Stimulated activated effector memory CD8-positive, alpha-beta T cell treated with anti-CD3 and anti-CD28 coated beads, Interleukin-12 subunit alpha, Interleukin-12 subunit beta, amount 100 ng/mL, for 72 hours (primary cell): ENCODE measurements around the gene TEX264.
A peak's percentile ranks its signal among the peaks of the same experiment; 100 is the strongest.

Experiments
- ATAC-seq: fragments of 150-1000 bp; cut with Tn5 transposase; 2 replicates; pipeline ENCODE4 v1.10.0; 2021
- DNase-seq, 2 donors: peaks; one replicate each; pipeline ENCODE4 v3.0.0; 2021 to 2022; ENCODE audit warnings: low spot score in 2 of 2
- H3K27ac Mint-ChIP-seq: one replicate; pipeline ENCODE4 v1.8.0; 2022; ENCODE audit warnings: mild to moderate bottlenecking, mixed read lengths
- H3K36me3 Mint-ChIP-seq: one replicate; pipeline ENCODE4 v1.8.0; 2022; ENCODE audit warnings: mild to moderate bottlenecking, mixed read lengths
- H3K4me1 Mint-ChIP-seq: one replicate; pipeline ENCODE4 v1.8.0; 2022; ENCODE audit warnings: mixed read lengths
- H3K4me3 Mint-ChIP-seq: one replicate; pipeline ENCODE4 v1.8.0; 2022; ENCODE audit warnings: mild to moderate bottlenecking, mixed read lengths
- H3K9me3 Mint-ChIP-seq: one replicate; pipeline ENCODE4 v1.8.0; 2022; ENCODE audit warnings: mixed read lengths

The TEX264 gene

GRCh38 chr3:51700403-51700802 lies 29.4 kb downstream of the TEX264 start:
- Mint-ChIP-seq H3K27ac (no peak overlapping the region), H3K4me1 (peaks cover 22% of the 10 kb centered on the region), H3K9me3 (no peaks in the 10 kb centered on the region), H3K4me3 (no peak overlapping the region), H3K36me3 (peaks cover 43% of the 10 kb centered on the region)
- ATAC-seq, result no peak
- DNase-seq, result no peak

GRCh38 chr3:51702156-51702555 lies 31.1 kb downstream of the TEX264 start:
- Mint-ChIP-seq H3K27ac (no peak overlapping the region), H3K9me3 (no peaks in the 10 kb centered on the region), H3K4me1 (peaks cover 36% of the 10 kb centered on the region), H3K36me3 (peaks cover 38% of the 10 kb centered on the region), H3K4me3 (no peak overlapping the region)
- no peak for ATAC-seq
- DNase-seq, result no peak

- Mint-ChIP-seq H3K36me3 (peaks cover 28% of the 10 kb centered on the region), H3K4me1 (peaks cover 40% of the 10 kb centered on the region)
Measured at GRCh38 chr3:51703068-51703760, 32.2 kb downstream of the TEX264 start.

GRCh38 chr3:51703761-51704510 lies 32.9 kb downstream of the TEX264 start:
- no peak overlapping the region for H3K4me3 Mint-ChIP-seq
- DNase-seq (no peak), ATAC-seq (no peak)
- peaks cover 43% of the 10 kb centered on the region for H3K4me1 Mint-ChIP-seq
- peaks cover 21% of the 10 kb centered on the region for H3K36me3 Mint-ChIP-seq
- peak overlapping the region; percentile 78 for H3K27ac Mint-ChIP-seq
- H3K9me3 Mint-ChIP-seq, result no peaks in the 10 kb centered on the region

More at GRCh38 chr3:51703068-51703760, 32.2 kb downstream of the TEX264 start:
- no peak overlapping the region for H3K27ac Mint-ChIP-seq
- H3K9me3 Mint-ChIP-seq, result no peaks in the 10 kb centered on the region
- DNase-seq (no peak), ATAC-seq (no peak)
- no peak overlapping the region for H3K4me3 Mint-ChIP-seq

GRCh38 chr3:51704511-51704950 lies 33.5 kb downstream of the TEX264 start:
- Mint-ChIP-seq H3K36me3 (peaks cover 25% of the 10 kb centered on the region), H3K27ac (peak overlapping the region; percentile 78), H3K4me3 (no peak overlapping the region), H3K4me1 (peaks cover 43% of the 10 kb centered on the region), H3K9me3 (no peaks in the 10 kb centered on the region)
- no peak for DNase-seq
- no peak for ATAC-seq

GRCh38 chr3:51705276-51706020 lies 34.4 kb downstream of the TEX264 start:
- no peak for DNase-seq
- peaks cover 47% of the 10 kb centered on the region for H3K4me1 Mint-ChIP-seq
- no peak for ATAC-seq
- H3K4me3 Mint-ChIP-seq, result no peak overlapping the region
- H3K9me3 Mint-ChIP-seq, result no peaks in the 10 kb centered on the region
- H3K27ac Mint-ChIP-seq, result no peak overlapping the region
- peaks cover 30% of the 10 kb centered on the region for H3K36me3 Mint-ChIP-seq

- H3K27ac Mint-ChIP-seq, result no peak overlapping the region
- H3K9me3 Mint-ChIP-seq, result no peaks in the 10 kb centered on the region
- DNase-seq (no peak), ATAC-seq (no peak)
- H3K4me1 Mint-ChIP-seq, result peaks cover 47% of the 10 kb centered on the region
- no peak overlapping the region for H3K4me3 Mint-ChIP-seq
- peaks cover 30% of the 10 kb centered on the region for H3K36me3 Mint-ChIP-seq
Measured at GRCh38 chr3:51706021-51706485, 35.0 kb downstream of the TEX264 start.

GRCh38 chr3:51706788-51707731 lies 36.0 kb downstream of the TEX264 start, which contains the start of gene GRM2:
GRM2 (plus strand) TSS chr3:51707068; CDS start chr3:51708984, 1,916 bp downstream.
- Mint-ChIP-seq H3K36me3 (peaks cover 30% of the 10 kb centered on the region), H3K4me1 (peaks cover 47% of the 10 kb centered on the region), H3K9me3 (no peaks in the 10 kb centered on the region), H3K27ac (no peak within 1 kb of the TSS), H3K4me3 (no peak within 1 kb of the TSS)
- ATAC-seq (no peak), DNase-seq (no peak)

GRCh38 chr3:51708216-51708845 lies 37.3 kb downstream of the TEX264 start:
- no peak overlapping the region for H3K4me3 Mint-ChIP-seq
- H3K27ac Mint-ChIP-seq, result peak overlapping the region; percentile 97
- peaks cover 19% of the 10 kb centered on the region for H3K36me3 Mint-ChIP-seq
- H3K4me1 Mint-ChIP-seq, result peaks cover 47% of the 10 kb centered on the region
- ATAC-seq (no peak), DNase-seq (no peak)
- H3K9me3 Mint-ChIP-seq, result no peaks in the 10 kb centered on the region

GRCh38 chr3:51709004-51709420 lies 38.0 kb downstream of the TEX264 start:
- no peak for DNase-seq
- peaks cover 15% of the 10 kb centered on the region for H3K36me3 Mint-ChIP-seq
- peaks cover 46% of the 10 kb centered on the region for H3K4me1 Mint-ChIP-seq
- no peaks in the 10 kb centered on the region for H3K9me3 Mint-ChIP-seq
- H3K4me3 Mint-ChIP-seq, result no peak overlapping the region
- H3K27ac Mint-ChIP-seq, result peak overlapping the region; percentile 97
- no peak for ATAC-seq

GRCh38 chr3:51709675-51710074 lies 38.6 kb downstream of the TEX264 start:
- Mint-ChIP-seq H3K36me3 (peaks cover 15% of the 10 kb centered on the region), H3K9me3 (no peaks in the 10 kb centered on the region), H3K27ac (peak overlapping the region; percentile 97), H3K4me3 (peak overlapping the region; percentile 20), H3K4me1 (peaks cover 39% of the 10 kb centered on the region)
- ATAC-seq (peak; percentile 57), DNase-seq (no peak)

- Mint-ChIP-seq H3K27ac (peak overlapping the region; percentile 97), H3K36me3 (peaks cover 15% of the 10 kb centered on the region), H3K9me3 (no peaks in the 10 kb centered on the region), H3K4me3 (no peak overlapping the region), H3K4me1 (peaks cover 33% of the 10 kb centered on the region)
- DNase-seq (no peak), ATAC-seq (peak; percentile 53)
Measured at GRCh38 chr3:51710631-51711351, 39.7 kb downstream of the TEX264 start.

GRCh38 chr3:51711352-51712037 lies 40.4 kb downstream of the TEX264 start:
- H3K4me1 Mint-ChIP-seq, result peaks cover 26% of the 10 kb centered on the region
- H3K9me3 Mint-ChIP-seq, result no peaks in the 10 kb centered on the region
- H3K27ac Mint-ChIP-seq, result no peak overlapping the region
- no peak overlapping the region for H3K4me3 Mint-ChIP-seq
- H3K36me3 Mint-ChIP-seq, result peaks cover 15% of the 10 kb centered on the region
- DNase-seq (no peak), ATAC-seq (no peak)
